CD4-positive, alpha-beta T cell treated with Interleukin-15 for 1 hour (primary cell): Measurements from ENCODE around the gene NOS3.
"Not testable (repeated sequence)": the region's sequence is repeated elsewhere in the genome, so short reads cannot be mapped to it uniquely, and the experiment has no call there.

Experiments
- DNase-seq: peaks from one replicate; pipeline ENCODE4 v3.0.0-alpha.2; 2020

NOS3 gene

DNA sequence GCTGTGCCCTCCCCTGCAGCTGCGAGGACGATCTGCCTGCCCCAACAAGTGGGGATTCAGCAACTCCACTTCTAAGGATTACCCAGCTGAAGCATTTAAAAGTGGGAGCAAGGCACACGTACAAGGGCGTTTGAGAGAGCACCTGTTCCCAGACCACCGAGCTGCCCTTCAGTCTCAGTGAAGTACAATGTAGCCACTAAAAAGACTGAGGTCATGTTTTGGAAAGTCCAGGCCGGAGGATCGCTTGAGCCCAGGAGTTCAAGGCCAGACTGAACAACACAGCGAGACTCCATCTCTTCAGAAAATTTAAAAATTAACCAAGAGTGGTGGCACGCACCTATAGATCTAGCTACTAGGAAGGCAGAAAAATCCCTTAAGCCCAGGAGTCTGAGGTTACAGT lies 14.7 kb downstream of the NOS3 start:
- DNase-seq, result no peak

DNA sequence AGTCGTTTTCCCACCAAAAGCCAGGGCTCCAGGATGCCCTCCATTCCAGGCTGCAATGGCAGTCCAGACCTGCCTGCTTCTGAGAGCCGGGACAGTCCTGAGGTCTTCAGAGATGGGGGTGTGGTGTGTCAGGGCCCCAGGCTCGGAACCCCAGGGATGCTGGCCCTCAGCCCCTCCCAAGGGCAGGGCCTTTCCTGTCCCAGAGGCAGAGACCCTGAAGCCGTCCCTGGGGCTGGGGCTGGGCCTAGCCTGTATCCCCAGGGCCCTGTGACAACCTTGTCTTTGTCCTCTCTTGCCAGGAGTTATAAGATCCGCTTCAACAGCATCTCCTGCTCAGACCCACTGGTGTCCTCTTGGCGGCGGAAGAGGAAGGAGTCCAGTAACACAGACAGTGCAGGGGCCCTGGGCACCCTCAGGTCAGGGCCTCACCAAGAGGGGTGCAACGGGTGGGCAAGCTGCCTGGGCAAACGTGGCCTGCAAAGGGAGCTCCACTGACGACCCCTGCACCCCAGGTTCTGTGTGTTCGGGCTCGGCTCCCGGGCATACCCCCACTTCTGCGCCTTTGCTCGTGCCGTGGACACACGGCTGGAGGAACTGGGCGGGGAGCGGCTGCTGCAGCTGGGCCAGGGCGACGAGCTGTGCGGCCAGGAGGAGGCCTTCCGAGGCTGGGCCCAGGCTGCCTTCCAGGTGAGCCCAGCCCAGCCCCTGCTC lies 15.9 kb downstream of the NOS3 start:
- no peak for DNase-seq

DNA sequence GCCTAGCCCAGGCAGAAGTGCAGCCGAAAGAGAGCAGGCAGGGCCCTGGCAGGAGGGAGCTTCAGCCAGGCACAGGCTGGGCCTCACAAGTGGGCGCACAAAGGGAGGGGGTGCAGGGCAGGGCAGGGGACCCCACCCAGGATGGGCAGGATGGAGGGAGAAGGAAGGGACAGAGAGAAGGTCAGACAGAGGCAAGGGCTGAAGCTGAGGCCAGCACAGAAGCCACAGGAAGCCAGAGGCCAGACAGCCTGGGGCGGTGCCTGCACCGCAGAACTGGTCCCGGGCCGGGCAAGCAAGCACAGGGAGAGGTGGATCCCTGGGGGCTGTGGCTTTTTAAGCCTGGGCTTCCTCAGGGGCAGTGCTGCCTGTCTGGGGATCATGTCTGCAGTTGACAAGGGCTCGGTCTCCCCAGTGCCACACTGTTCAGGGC lies 16.7 kb downstream of the NOS3 start:
- no peak for DNase-seq

DNA sequence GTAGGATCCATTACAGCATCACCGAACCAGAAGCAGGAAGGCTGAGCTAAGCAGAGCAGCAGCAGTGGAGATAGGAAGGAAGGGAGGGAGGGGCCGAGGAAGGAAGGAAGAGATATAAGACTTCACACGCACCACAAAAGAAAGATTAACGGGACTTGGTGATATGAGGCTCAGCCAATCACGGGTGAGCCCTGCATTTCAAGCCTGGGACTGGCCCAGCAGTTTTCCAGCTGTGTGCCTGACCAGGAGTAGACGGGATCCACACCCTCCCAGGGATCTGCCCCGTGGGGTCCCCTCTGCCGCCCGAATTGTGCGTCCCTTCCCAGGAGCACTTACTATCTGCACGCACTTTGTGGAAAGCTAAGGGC lies 17.3 kb downstream of the NOS3 start:
- peak; percentile 33 for DNase-seq

DNA sequence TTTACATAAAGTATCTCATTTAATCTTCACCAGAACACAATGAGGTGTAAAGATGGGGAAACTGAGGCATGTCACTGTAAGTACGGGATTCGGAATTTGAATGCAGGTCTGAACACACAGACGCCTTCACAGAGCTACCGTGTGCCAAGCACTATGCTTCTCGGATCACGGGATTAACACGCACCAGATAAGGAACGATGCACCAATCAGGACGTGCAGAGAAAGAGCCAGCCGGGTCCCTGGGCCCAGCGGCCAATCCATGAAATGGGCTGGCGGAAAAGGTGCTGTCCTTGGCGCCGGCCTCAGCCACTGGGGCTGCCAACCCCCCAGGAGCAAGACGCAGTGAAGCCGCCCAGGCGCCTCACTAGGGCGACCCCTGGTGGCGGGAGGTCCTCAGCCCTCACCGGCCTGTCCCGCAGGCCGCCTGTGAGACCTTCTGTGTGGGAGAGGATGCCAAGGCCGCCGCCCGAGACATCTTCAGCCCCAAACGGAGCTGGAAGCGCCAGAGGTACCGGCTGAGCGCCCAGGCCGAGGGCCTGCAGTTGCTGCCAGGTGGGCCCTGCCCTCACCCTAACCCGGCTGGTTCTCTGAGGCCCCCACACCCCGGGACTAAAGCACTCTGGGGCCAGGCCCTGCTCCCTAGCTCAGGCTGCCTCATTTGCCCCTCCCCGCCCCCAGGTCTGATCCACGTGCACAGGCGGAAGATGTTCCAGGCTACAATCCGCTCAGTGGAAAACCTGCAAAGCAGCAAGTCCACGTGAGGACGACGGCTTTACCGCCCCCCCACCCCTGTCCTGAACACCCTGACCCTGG lies 17.9 kb downstream of the NOS3 start:
- DNase-seq, result peak; percentile 78

DNA sequence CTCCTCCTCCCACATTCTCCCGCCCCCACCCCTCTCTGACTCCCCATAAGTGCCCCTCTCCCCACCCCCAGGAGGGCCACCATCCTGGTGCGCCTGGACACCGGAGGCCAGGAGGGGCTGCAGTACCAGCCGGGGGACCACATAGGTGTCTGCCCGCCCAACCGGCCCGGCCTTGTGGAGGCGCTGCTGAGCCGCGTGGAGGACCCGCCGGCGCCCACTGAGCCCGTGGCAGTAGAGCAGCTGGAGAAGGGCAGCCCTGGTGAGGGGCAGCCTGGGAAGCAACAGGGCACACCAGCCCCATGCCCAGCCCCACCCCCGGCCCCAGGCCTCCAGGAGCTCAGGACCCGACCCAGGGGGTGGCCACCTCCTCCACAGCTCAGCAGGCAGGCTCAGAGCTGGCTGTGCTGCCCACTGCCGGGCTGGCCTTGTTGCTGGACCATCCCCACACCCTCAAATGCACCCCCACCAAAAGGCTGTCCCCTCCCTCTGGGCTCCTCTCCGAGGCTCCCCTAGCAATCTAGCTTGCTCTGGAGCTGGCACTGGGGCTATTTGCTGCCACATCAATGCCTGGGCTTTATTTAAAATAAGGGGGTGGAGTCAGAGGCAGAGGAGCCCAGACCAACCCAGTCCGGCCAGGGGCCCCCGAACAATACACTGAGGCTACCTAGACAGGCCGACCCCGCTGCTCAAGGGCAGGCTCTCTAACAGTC lies 18.7 kb downstream of the NOS3 start:
- DNase-seq, result no peak

DNA sequence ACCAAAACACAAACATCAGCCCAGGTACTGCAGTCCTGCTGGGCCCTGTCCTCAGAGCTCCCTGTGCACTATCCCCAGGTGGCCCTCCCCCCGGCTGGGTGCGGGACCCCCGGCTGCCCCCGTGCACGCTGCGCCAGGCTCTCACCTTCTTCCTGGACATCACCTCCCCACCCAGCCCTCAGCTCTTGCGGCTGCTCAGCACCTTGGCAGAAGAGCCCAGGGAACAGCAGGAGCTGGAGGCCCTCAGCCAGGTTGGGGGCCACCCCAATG lies 19.2 kb downstream of the NOS3 start:
- no peak for DNase-seq

DNA sequence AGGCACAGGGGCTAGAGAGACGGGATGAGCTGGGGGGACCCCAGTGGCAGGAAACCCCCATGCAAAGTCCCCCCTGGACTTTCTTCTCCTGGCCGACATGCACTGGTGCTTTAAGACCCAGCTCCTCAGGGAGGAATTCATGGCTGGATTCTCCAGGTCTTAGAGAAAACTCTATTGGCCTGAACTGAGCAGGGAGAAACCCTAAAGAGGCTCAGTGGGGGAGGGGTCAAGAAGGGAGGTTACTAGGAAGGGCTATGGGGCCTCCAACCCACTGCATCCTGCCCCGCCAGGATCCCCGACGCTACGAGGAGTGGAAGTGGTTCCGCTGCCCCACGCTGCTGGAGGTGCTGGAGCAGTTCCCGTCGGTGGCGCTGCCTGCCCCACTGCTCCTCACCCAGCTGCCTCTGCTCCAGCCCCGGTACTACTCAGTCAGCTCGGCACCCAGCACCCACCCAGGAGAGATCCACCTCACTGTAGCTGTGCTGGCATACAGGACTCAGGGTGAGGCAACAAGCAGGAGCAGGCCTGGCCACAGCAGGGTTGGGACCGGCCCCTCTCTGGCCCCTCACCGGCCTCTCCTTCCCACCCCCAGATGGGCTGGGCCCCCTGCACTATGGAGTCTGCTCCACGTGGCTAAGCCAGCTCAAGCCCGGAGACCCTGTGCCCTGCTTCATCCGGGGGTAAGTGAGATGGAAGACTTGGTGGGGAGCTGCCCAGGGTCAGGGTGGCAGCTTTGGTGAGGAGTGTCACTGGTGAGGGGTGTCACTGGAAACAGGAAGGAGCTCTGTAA lies 19.7 kb downstream of the NOS3 start:
- DNase-seq, result peak; percentile 51

DNA sequence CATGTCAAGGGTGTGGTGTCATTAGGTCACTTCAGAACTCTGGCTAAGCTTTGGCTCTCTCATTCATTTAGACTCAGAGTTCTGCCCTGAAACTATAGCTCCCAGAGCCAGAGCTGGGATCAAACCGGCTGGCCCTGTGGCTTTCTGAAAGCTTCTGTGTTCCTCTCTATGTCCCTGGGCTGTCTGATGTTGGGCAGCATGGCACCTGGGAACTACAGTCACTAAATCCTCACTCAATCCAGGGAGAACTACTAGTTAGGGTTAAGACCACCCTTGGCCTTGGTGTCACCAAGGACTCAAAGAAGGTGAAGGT lies 20.2 kb downstream of the NOS3 start:
- no peak for DNase-seq

DNA sequence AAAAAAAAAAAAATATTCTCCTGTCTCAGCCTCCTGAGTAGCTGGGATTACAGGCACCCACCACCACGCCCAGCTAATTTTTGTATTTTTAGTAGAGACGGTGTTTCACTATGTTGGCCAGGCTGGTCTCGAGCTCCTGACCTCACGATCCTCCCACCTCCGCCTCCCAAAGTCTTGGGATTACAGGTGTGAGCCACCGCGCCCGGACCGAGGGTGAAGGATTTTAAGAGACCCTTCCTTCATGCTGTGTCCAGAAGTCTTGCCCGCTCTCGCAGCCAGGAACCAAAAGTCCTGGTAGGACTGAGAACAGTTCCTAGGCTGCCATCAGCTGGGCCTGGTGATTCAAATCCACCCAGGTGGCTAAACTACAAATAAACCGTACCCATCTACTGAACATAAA lies 20.8 kb downstream of the NOS3 start:
- DNase-seq, result not testable (repeated sequence)

DNA sequence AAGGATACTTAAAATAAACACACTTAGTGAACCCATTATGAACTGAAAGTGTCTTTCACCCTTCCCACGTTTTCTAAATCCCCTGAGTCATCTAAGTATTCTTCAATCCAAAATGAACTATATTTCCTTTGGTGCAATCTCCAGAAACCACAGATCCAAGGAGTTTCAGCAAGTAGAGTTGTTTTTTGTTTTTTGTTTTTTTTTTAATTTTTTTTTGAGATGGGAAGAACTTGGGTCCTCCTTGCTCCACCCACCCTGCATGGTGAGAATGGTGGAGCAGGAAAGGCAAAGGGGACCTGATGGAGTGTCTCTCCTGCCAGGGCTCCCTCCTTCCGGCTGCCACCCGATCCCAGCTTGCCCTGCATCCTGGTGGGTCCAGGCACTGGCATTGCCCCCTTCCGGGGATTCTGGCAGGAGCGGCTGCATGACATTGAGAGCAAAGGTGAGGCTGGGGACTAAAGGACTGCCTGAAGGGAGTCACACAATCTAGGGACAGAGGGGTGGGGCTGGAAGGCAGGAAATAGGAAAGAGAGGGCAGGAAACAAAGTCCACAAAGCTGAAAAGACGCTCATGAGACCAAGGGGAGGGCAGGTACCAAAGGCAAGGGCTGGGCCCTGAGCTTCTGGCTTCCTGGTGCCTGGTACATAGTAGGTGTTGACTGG lies 21.3 kb downstream of the NOS3 start:
- DNase-seq, result no peak

DNA sequence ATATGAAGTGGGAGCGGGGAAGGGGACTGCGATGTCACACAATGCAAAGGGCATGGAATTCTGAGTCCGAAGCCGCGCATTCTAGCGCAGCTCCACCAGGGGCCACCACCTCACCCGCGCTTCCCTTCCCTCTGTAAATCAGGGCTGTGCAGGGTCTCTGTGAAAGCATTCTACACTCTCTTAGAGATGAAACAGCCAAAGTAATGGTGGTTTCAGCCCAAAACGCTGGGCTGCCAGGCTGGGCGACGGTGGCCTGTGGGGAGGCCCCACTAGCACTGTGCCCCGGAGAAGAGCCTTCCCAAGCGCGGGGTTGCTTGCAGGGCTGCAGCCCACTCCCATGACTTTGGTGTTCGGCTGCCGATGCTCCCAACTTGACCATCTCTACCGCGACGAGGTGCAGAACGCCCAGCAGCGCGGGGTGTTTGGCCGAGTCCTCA lies 22.1 kb downstream of the NOS3 start:
- DNase-seq, result no peak

DNA sequence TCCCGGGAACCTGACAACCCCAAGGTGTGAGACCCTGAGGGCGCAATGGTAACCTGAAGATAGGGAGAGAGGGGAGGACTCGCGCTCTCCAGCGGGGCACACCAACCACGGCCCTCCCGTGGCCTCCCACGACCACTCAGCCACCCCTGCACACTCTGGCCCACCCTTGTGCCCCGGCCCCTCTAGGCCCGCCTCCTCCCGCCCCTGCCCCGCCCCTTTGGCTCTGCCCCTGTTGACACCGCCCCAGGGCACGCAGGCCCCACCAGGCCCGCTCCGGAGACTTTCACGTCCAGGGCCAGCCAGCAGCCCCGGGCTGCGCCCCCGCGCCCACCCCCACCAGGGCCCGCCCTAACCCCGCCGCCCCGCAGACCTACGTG lies 22.5 kb downstream of the NOS3 start:
- DNase-seq, result no peak

DNA sequence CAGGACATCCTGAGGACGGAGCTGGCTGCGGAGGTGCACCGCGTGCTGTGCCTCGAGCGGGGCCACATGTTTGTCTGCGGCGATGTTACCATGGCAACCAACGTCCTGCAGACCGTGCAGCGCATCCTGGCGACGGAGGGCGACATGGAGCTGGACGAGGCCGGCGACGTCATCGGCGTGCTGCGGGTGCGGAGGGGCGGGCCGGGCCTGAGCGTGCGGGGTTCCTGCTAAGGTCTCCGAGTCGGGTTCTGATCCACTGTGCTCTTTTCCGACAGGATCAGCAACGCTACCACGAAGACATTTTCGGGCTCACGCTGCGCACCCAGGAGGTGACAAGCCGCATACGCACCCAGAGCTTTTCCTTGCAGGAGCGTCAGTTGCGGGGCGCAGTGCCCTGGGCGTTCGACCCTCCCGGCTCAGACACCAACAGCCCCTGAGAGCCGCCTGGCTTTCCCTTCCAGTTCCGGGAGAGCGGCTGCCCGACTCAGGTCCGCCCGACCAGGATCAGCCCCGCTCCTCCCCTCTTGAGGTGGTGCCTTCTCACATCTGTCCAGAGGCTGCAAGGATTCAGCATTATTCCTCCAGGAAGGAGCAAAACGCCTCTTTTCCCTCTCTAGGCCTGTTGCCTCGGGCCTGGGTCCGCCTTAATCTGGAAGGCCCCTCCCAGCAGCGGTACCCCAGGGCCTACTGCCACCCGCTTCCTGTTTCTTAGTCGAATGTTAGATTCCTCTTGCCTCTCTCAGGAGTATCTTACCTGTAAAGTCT lies 23.1 kb downstream of the NOS3 start:
- DNase-seq, result peak; percentile 98

DNA sequence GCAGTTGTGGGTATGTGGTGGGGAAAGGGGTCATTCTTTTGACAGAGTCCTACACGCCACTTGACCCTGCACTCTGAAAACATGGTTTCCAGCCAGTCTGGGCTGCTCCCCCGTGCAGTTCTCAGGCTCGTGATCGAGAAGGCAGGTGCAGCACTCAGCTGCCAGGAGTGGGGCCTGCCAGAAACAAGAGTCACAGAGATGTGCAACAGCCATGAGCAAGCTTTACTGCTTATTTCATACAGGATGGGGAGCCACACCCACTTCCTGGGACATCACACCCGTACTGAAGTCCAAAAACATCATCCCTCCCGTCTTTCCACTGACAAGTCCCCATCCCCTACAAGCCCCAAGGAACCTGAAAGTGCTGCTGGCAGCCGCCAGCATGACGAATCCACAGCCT lies 24.1 kb downstream of the NOS3 start:
- DNase-seq, result peak; percentile 44

DNA sequence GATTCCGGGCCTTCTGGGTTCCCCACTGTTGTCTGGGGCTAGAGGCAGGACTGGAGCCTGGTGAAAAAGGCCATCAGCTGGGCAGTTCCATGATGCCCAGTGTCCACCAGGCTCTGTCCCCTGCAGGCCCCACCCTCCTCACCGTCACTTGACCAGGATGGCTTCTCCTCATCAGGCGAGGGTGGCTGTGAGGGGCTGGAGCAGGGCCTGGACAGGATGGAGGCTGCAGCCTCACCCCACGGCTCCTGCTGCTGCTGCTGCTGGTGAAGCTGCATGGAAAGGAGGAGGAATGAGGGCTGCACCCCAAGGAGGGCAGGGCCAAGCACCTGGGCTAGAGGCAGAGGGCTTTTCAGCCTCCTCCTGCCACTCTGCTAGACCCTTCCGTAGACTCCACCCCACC lies 25.1 kb downstream of the NOS3 start:
- no peak for DNase-seq

DNA sequence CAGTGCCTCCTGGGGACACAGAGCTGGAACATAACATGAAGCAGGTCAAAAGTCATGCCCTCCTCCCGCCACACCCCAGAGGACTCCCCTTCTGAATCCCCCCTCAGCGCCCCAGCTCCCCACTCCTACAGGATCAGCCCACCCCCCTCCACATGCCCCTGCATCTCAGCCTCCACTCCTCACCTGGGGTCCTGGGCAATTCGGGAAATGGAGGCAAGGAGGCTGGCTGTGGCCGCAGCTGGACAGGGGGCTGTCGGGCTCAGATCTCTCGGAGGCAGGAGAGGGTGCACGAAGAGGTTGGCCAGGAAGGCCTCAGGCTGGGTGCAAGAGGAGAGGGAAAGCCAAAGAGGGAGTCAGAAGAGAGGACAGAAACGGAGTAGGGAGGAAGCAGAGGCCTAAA lies 25.7 kb downstream of the NOS3 start:
- DNase-seq, result no peak

DNA sequence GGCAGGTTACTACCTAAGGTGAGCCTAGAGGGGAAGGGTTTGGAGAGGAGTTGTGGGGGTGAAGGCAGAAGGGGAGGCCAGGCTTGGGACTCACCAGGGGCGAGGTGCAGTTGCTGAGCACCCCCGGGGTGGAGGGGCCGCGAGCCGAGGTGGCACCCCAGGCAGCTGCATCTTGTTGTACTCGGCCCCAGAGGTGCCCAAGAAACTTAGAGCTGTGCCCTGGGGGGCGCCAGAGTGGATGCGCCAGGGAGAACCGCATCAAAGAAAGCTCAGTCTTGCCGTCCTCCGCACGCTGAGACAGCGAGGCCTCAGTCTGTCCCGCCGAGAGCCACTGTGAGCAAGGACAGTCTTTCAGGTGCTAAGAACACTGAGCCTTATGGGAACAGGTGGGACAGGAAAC lies 26.1 kb downstream of the NOS3 start:
- DNase-seq, result no peak

DNA sequence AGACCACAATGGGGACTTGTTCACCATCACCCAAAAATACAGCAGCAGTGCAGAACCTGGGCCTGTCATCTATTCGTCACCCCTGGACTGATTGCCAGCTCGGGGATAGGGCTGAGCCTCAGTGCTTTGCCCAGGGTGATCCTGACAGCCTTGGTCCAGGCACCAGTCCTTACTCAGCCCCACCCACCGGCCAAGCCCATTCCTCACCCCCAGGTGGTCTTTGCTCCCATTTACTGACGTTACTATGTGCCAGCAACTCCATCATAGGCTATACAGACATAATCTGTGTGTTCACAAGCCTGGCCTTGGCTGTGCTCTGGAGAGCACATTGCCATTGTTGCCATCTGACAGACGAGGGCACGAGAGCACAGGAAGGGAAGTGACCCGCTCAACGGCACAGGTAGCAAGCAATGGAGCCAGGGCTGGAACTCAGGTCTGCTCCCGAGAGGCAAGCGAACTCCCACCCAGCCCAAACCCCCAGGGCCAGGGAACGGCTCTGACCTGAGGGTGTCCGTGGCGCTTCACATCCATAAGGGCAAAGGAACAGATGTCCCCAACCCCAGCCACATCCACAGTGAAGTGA lies 26.6 kb downstream of the NOS3 start:
- no peak for DNase-seq

DNA sequence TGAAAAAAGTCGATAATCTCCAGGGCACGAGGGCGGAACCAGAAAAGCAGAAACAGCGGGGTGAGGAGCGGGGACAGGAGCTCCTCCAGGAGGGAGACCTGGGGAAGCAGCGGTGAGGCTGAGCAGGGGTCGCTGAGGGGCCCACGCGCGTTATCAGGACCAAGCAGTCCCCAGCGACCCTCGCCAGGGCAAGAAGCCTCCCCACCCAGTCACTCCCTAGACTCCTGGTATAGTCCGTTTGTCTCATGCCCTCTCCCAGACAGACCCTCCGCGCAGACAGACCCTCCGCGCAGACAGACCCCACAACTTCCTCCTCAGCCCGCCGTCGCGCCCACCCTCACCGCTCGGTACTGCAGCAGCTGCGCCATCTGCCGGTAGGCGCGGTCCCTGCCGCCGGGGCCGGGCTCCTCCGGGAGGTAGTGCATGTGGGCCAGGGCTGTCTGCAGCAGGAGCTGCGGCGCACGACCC lies 27.2 kb downstream of the NOS3 start:
- peak; percentile 77 for DNase-seq

DNA sequence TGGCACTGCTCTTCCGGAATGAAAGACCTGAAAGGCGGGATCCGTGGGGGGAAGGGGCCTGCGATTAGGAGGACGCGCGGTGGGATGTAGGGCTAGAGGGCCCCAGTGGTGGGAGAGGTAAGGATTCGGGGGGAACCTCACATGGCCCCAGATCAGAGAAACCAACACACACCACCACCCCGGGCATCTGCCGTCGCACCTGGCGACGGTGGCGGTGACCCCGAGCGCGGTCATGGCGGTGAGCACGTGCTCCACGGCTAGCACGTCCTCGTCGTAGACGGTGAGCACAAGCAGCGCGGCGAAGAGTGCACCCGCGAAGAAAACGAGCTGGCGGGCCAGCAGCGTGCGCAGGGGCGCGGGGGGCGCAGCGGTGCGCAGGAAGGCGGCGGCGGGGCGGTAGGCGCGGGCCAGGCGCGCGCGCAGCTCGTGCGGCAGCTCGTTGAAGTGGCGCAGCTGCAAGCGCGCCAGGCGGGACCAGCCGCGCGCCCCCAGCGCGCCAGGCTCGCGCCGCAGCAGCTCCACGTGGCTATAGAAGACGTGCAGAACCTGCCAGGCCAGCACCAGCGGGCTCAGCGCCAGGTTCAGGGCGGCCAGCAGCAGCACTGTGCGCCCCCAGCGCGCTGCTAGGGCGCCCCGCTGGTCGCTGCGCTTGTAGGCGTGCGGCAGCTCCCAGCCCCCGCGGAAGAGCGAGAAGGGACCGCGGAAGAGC lies 27.8 kb downstream of the NOS3 start:
- DNase-seq, result peak; percentile 32
